Non-pigmented ciliary epithelial cell (primary cell): ENCODE measurements around the gene HMX2.

Experiments
- DNase-seq: peaks from one replicate; pipeline ENCODE4 v3.0.0-alpha.2; 2010; ENCODE audit warnings: low read depth

Gene HMX2

GRCh38 chr10:123191886-123192285 is 44.0 kb downstream of the HMX2 start:
- DNase-seq: no peak

GRCh38 chr10:123194056-123194455 is 46.1 kb downstream of the HMX2 start:
- DNase-seq: no peak
